HG03469 (cell line): ENCODE measurements around the gene PEX19.

Experiments
- ATAC-seq: cut with Tn5 transposase; IDR thresholded peaks from one replicate; pipeline ENCODE4 v1.9.1; 2021; ENCODE audit warnings: mild to moderate bottlenecking, moderate library complexity, moderate number of reproducible peaks; ENCODE audit not compliant: unreplicated experiment

PEX19 gene

DNA sequence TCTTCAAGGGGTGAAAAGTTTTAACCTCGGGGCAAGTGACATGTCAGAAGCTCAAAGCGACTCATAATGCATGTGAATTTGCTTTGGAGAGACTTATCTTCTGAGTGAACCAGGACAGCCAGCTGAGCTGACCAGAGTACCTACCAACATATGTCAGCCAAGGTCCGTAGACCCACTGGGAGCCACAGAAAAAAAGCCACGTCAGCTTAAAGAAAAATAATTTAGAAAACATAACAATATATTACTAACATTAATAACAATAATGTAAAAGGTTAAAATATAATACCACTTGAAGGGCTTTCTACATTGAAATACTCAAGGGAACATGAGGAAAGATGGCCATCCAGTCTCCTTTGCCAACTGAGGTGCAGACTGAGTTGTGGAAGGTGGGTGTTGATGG, 6.9 kb downstream of the PEX19 start:
- ATAC-seq, result no peak

DNA sequence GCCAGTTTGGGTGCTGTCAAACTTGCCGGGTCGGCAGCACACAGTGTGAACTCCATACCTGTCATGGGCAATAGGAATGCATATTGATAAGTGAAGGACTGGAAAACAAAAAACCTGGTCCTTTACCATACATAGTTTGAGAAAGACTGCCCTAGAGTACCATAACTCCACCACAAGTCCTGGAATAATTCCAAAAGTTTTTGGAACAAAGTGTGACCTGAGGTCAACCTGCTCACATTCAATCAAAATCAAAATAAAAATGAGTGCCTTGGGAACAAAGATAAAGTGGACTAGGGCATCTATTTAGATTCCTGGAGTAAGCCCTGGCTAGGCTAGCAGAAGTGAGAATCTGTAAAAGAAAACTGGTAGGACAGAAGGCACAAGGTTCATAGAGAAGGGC, 7.6 kb downstream of the PEX19 start:
- ATAC-seq, result no peak

GRCh38 chr1:160271025-160271424, 13.9 kb downstream of the PEX19 start:
- no peak for ATAC-seq

- no peak for ATAC-seq
Measured at GRCh38 chr1:160267284-160267991, 17.5 kb downstream of the PEX19 start.

GRCh38 chr1:160264795-160265307, 20.1 kb downstream of the PEX19 start:
- ATAC-seq, result no peak

GRCh38 chr1:160261893-160262794, 22.8 kb downstream of the PEX19 start, which contains the start of gene DCAF8:
Gene DCAF8, minus strand, starts transcription at chr1:160262549. Its CDS starts 18,541 bp downstream, at chr1:160244008.
- ATAC-seq, result peak; percentile 57

GRCh38 chr1:160261556-160261892, 23.4 kb downstream of the PEX19 start:
- ATAC-seq, result no peak

DNA sequence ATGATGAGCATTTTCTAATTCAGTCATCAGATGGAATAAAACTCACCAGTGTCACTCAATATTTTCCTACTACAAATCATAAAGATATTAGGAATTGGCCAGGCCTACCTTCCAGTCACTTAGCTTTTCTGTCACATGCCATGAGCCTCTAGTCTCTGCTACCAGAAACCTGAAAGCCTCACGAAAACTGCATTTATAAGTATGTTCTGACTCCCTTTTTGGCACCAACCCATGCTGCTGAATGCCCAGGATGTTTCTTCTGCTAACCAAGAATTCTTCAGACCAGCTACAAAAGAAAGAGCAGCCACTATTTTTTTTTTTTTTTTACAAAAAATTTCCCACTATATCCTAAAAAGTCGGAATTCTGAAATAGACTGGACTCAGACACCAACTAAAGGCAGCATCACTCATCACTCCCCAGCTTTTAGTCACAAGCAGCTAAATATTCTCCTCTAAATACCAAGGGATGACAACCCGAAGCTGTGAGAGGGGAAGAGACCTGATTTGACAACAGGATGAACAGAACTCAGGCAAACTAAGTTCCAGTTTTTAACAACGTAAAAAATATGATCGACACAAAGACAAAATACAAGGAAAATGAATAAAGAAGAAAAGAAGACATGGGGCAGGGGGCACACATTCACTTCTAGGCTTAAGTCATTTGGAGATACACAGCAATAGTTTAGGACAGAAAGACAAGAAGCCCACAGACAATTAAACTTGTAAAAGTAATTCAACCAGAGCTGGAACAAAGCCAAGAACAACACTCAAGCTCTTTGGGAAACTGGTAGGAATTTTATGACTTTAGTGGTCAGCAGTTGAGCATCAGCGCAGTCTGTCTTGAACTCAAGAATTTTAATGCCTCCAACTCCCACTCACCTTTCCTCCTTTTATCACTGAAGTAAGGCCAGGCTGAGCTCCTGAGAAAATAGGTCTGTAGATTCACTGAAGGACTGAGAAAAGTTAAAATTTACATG, 24.2 kb downstream of the PEX19 start:
- no peak for ATAC-seq

DNA sequence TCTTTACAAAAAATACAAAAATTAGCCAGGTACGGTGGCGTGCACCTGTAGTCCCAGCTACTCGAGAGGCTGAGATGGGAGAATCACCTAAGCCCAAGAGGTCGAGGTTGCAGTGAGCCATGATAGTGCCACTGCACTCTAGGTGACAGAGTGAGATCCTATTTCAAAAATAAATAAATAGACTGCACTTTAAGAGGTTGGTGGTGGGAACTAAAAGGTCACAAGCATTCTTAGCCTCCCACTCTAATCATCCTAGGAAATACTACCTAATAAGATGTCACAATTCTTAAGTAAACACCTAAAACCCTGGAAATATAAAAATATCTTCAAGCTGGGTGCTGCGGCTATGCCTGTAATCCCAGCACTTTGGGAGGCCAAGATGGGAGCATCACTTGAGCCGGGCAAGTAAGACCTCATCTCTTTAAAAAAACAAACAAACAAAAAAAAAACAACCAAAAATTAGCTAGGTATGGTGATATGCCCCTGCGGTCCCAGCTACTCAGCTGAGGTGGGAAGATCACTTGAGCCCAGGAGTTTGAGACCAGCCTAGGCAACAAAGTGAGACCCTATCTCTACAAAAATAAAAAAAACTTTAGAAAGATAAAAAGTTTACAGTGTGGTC, 26.6 kb downstream of the PEX19 start:
- no peak for ATAC-seq

DNA sequence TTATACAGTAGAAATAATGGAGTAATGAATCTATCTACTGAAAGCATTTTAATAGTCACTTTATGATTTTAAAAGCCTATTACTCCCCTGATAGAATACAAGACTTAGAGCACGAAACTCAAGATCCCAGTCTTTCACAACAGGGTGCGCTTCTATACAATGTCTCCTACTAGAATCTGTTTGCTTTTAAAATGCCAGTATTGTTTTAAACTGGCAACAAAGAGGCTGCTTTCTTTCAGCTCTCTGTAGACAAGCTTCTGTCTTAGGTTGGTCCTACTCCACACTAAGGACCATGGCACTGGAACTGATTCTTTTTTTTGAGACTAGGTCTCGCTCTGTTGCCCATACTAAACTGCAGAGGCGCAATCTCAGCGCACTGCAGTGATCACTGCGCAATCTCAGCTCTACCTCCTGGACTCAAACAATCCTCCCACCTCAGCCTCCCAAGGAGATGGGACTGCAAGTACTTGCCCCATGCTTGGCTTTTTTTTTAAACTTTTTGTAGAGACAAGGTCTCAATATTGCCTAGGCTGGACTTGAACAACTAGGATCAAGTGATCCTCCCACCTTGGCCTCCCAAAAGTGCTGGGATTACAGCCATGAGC, 27.4 kb downstream of the PEX19 start:
- no peak for ATAC-seq

GRCh38 chr1:160256396-160257046, 28.4 kb downstream of the PEX19 start:
- ATAC-seq, result no peak

GRCh38 chr1:160255781-160256300, 29.1 kb downstream of the PEX19 start:
- no peak for ATAC-seq

- no peak for ATAC-seq
Measured at GRCh38 chr1:160251687-160252526, 33.0 kb downstream of the PEX19 start.

DNA sequence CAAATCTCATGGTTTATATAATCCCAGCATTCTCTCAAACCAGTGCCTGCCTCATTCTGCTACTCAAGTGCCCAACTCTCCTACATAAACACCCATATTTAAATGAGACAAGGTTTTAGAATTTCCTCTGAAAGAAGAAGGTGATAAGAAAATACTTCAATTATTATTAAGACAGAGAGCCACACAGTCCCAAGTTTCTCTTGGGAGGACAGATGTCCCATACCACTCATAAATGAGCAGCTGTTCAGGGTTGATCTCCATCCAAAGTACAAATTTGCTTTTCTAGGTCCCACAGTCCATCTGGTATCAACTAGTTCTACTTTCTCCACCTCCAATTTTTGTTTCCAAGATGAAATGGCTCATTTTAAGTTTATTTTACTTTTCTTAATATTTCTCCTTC, 33.9 kb downstream of the PEX19 start:
- ATAC-seq, result no peak

GRCh38 chr1:160247053-160247452, 37.9 kb downstream of the PEX19 start:
- ATAC-seq, result no peak

- no peak for ATAC-seq
Measured at GRCh38 chr1:160245434-160245833, 39.5 kb downstream of the PEX19 start.

GRCh38 chr1:160244209-160244608, 40.7 kb downstream of the PEX19 start:
- ATAC-seq, result no peak

- no peak for ATAC-seq
Measured at GRCh38 chr1:160243767-160244166, 41.2 kb downstream of the PEX19 start.
